Activated naive CD4-positive, alpha-beta T cell treated with anti-CD3 and anti-CD28 coated beads, Interleukin-2, amount 50 U/mL, for 72 hours (primary cell): ENCODE measurements around the gene TEAD1. TPM values are rescaled to one million over a fixed set of nuclear protein-coding genes. Genes with fewer than 3 reads are reported as not detected.

Experiments used
- ATAC-seq, 2 donors: fragments of 150-1000 bp; cut with Tn5 transposase; 2 replicates each; pipeline ENCODE4 v1.10.0; 2021; ENCODE audit warnings: mild to moderate bottlenecking in 2 of 2, moderate library complexity in 2 of 2
- DNase-seq, 2 donors: peaks; one replicate each; pipeline ENCODE4 v3.0.0; 2021 to 2022; ENCODE audit warnings: low spot score in 2 of 2
- H3K27ac Mint-ChIP-seq, 2 donors: one replicate each; pipeline ENCODE4 v1.8.0; 2022; ENCODE audit warnings: mild to moderate bottlenecking in 2 of 2, mixed read lengths in 2 of 2
- H3K36me3 Mint-ChIP-seq, 2 donors: one replicate each; pipeline ENCODE4 v1.8.0; 2022; ENCODE audit warnings: mixed read lengths in 2 of 2
- H3K9me3 Mint-ChIP-seq, 2 donors: one replicate each; pipeline ENCODE4 v1.8.0; 2022; ENCODE audit warnings: mixed read lengths in 2 of 2
- total RNA-seq, 2 donors: library from RNA; stranded (reverse); gene quantifications; one replicate each; pipeline ENCODE4 v1.2.3, GENCODE V29; 2022

TEAD1 gene
- total RNA-seq, 2 donors from 2014 or later: 0.14 to 0.18 TPM

DNA sequence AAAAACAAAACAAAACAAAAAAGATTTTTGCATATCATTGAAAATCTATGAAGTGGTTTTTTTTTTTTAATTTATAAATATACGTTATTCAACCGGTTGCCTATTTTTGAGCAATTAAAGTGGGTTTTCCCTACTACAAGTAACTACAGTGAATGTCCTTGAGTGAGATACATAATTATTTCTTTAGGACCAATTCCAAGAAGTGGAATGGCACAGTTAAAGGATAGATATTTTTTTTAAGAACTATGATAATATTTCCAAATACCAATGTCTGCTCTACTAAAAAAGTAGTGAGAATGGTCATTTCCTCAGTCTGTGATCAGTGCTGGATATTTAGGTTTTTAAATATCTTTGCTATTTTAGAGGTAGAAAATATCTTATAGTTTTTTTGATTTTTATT is 118.8 kb downstream of the TEAD1 start:
- ATAC-seq (no peak), DNase-seq (no peak)
- Mint-ChIP-seq H3K36me3 (no peaks in the 10 kb centered on the region), H3K9me3 (no peaks in the 10 kb centered on the region), H3K27ac (no peak overlapping the region)

- Mint-ChIP-seq H3K36me3 (no peaks in the 10 kb centered on the region), H3K9me3 (no peaks in the 10 kb centered on the region), H3K27ac (no peak overlapping the region)
- no peak for ATAC-seq
- no peak for DNase-seq
Measured at GRCh38 chr11:12793506-12793905, 119.3 kb downstream of the TEAD1 start.

- ATAC-seq (no peak), DNase-seq (no peak)
- H3K27ac Mint-ChIP-seq: no peak overlapping the region
- H3K36me3 Mint-ChIP-seq: no peaks in the 10 kb centered on the region
- H3K9me3 Mint-ChIP-seq: no peaks in the 10 kb centered on the region
Measured at GRCh38 chr11:12794576-12795230, 120.5 kb downstream of the TEAD1 start.

DNA sequence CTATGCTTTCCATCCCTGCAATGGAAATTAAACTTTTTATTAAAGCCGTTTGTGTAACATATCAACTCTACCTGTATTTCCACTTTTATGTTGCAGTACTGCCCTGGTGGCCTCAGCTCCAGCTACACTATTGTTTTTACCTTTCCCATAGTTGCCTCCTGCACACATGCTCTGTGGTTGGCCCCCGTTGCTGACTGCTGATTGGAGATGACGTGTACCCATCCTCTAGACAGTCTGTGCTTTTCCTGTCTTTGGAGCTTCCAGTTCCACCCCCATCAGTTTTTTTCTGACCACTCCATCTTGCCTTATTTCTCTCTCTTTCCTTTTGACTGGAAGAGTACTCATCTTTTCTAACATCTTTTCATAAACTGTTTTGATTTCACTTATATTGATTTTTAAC is 123.8 kb downstream of the TEAD1 start:
- H3K36me3 Mint-ChIP-seq: no peaks in the 10 kb centered on the region
- no peaks in the 10 kb centered on the region for H3K9me3 Mint-ChIP-seq

GRCh38 chr11:12798609-12799011 is 124.4 kb downstream of the TEAD1 start:
- no peaks in the 10 kb centered on the region for H3K36me3 Mint-ChIP-seq
- DNase-seq (no peak), ATAC-seq (no peak)
- H3K27ac Mint-ChIP-seq: no peak overlapping the region
- H3K9me3 Mint-ChIP-seq: no peaks in the 10 kb centered on the region

More for the DNA sequence above, 123.8 kb downstream of the TEAD1 start:
- ATAC-seq (no peak), DNase-seq (no peak)
- no peak overlapping the region for H3K27ac Mint-ChIP-seq

DNA sequence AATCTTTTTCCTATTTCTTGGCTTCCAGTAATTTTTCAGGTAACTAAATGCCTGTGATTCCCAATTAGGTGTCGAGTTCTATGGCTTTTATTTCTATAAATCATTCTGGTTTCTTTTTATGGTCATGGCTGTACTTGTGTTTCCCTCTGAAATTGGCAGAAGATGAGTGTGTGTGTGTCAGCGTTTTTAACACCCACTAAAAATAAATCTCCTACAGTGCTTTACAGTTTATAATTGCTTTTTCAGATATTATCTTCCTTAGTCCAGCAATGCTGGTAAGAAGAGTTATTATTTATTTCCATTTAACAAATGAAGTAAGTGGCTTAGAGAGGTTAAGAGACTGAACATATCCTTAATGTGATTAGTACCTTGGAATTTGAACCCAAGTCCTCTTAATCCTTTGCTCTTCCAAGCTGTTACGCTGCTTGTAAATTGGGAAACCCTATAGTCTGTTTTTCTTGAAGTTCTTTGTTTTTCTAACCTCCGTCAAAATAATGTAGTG is 125.2 kb downstream of the TEAD1 start:
- no peaks in the 10 kb centered on the region for H3K9me3 Mint-ChIP-seq
- ATAC-seq: no peak

DNA sequence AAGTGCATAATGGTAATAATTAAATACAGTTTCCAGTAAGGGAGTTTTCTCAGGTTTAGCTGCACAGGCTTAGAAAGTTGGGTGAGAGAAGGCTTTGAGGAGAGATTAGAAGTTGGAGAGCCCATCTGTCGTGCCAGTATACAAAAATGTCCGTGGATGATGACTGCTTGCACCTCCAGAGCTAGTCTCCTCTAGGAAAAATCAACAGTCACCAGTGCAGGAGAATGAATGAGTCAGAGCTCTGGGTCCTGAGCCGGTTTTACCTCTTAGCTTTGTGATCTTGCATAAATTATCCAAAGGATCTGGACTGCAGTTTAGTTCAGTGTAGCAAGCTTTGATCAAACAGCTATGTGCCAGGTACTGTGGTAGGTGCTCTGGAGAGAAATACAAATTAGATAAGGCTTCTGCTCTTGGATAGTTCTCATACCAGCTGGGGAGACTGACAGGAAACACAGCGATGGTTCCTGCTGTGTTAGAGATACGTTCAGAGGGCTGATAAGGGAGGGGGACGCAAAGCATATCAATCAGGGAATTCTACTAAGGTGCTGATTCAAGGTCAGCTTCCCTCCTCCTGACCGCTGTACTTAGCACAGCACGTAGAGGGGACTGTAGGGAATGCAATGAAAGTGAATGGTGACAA is 125.9 kb downstream of the TEAD1 start:
- H3K27ac Mint-ChIP-seq: no peak overlapping the region
- no peaks in the 10 kb centered on the region for H3K9me3 Mint-ChIP-seq
- no peaks in the 10 kb centered on the region for H3K36me3 Mint-ChIP-seq
- no peak for DNase-seq
- no peak for ATAC-seq

More for the DNA sequence above, 125.2 kb downstream of the TEAD1 start:
- H3K36me3 Mint-ChIP-seq: no peaks in the 10 kb centered on the region
- no peak overlapping the region for H3K27ac Mint-ChIP-seq
- no peak for DNase-seq

GRCh38 chr11:12800871-12801270 is 126.7 kb downstream of the TEAD1 start:
- Mint-ChIP-seq H3K9me3 (no peaks in the 10 kb centered on the region), H3K27ac (no peak overlapping the region), H3K36me3 (no peaks in the 10 kb centered on the region)
- DNase-seq (no peak), ATAC-seq (no peak)

- ATAC-seq: no peak
- H3K9me3 Mint-ChIP-seq: no peaks in the 10 kb centered on the region
- DNase-seq: no peak
- H3K36me3 Mint-ChIP-seq: no peaks in the 10 kb centered on the region
- no peak overlapping the region for H3K27ac Mint-ChIP-seq
Measured at GRCh38 chr11:12801976-12802375, 127.8 kb downstream of the TEAD1 start.

DNA sequence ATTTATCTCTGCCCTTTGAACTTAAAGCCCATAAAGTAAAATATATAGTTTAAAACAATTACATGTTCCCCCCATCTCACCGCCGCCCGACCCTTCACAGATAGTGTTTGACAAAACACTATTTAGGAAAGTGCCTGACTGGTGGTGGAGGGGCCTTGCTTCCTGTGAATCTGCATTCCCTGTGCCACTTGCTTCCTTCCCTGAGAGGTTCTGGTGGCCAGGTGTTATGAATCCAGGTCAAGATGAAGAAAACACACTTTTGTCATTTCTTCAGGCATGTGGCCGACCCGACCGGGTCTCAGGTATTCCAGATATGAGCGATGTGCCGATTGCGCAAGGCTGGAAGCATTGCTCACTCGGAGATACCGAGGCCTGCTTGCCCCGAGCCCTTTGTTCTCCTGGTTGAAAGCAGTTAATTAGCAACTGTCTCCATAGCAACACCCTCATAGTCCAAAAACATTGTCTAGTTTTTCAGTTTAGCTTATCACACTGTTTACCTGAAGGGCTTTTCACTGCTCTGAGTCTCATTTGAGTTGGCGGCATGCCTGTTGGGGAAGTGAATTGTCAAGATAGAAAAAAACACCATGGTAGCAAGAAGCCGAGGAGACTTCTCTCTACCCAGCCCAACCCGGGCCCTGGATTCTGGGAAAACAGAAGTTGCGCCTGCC is 128.3 kb downstream of the TEAD1 start:
- no peak for DNase-seq
- H3K36me3 Mint-ChIP-seq: no peaks in the 10 kb centered on the region
- ATAC-seq: peak in 1 of 2 donors; percentile 84
- no peak overlapping the region for H3K27ac Mint-ChIP-seq
- H3K9me3 Mint-ChIP-seq: no peaks in the 10 kb centered on the region

DNA sequence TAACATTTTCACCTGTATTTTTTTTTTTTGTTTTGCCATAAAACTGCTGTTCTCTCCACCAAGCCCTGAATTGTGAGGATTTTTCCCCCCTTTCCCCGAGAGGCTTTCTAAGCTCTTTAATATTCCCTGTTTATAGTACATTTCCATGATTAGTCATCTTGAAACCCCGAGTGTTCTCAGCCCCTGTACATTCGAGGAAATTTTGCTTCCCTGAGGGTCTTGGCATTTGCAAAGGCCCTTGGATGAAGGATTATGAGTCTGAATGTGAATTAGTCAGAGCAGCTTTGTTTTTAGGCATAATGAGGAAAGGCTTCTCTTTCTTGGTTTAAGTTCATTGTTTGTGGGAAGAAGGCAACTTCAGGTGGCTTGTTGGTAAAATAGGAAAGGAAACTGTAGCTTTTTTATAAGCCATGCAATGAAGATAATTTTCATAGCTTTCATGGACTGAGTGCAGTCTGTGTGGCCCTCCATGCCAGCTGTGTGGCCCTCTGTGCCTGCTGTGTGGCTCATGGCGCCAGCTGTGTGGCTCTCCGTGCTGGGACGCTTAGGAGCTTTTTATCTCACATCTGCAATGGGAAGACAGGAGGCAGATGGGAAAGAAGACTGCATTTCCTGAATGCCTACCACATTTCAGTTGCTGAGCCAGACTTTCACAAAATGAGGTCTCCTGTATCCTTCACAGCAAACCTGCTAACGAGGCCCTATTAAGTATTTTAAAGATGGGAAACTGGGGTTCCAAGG is 129.0 kb downstream of the TEAD1 start:
- DNase-seq: no peak
- no peaks in the 10 kb centered on the region for H3K9me3 Mint-ChIP-seq
- no peak overlapping the region for H3K27ac Mint-ChIP-seq
- no peak for ATAC-seq
- H3K36me3 Mint-ChIP-seq: no peaks in the 10 kb centered on the region

GRCh38 chr11:12806113-12806512 is 131.9 kb downstream of the TEAD1 start:
- no peak for ATAC-seq
- no peak for DNase-seq
- H3K36me3 Mint-ChIP-seq: no peaks in the 10 kb centered on the region
- no peak overlapping the region for H3K27ac Mint-ChIP-seq
- no peaks in the 10 kb centered on the region for H3K9me3 Mint-ChIP-seq

GRCh38 chr11:12807621-12808020 is 133.4 kb downstream of the TEAD1 start:
- Mint-ChIP-seq H3K36me3 (no peaks in the 10 kb centered on the region), H3K27ac (no peak overlapping the region), H3K9me3 (no peaks in the 10 kb centered on the region)
- no peak for ATAC-seq
- no peak for DNase-seq

- Mint-ChIP-seq H3K36me3 (no peaks in the 10 kb centered on the region), H3K9me3 (no peaks in the 10 kb centered on the region), H3K27ac (no peak overlapping the region)
- peak in 1 of 2 donors; percentile 86 for ATAC-seq
- DNase-seq: no peak
Measured at GRCh38 chr11:12808519-12808918, 134.3 kb downstream of the TEAD1 start.

- no peaks in the 10 kb centered on the region for H3K9me3 Mint-ChIP-seq
- ATAC-seq (no peak), DNase-seq (no peak)
- no peak overlapping the region for H3K27ac Mint-ChIP-seq
- H3K36me3 Mint-ChIP-seq: no peaks in the 10 kb centered on the region
Measured at GRCh38 chr11:12809364-12809763, 135.1 kb downstream of the TEAD1 start.

- DNase-seq (no peak), ATAC-seq (no peak)
- Mint-ChIP-seq H3K36me3 (no peaks in the 10 kb centered on the region), H3K27ac (no peak overlapping the region), H3K9me3 (no peaks in the 10 kb centered on the region)
Measured at GRCh38 chr11:12809864-12810567, 135.8 kb downstream of the TEAD1 start.

DNA sequence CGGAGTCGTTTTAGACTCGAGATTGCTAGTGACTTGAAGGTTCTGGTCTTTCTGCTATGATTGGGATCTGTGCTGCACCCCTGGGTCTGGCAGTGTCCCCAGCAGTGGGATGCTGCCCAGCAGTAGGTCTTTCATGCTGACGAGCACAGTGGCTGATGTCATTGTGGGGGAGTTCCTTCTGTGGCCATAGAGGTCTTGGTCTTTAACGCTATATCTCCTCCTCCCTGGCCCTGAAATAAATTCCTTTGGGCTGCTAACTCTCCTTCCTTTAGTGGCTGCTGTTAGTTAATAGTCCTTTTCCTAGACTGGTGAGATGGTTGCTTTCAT is 136.3 kb downstream of the TEAD1 start:
- DNase-seq (no peak), ATAC-seq (no peak)
- no peaks in the 10 kb centered on the region for H3K9me3 Mint-ChIP-seq
- H3K27ac Mint-ChIP-seq: no peak overlapping the region
- H3K36me3 Mint-ChIP-seq: no peaks in the 10 kb centered on the region
